GM18861 (cell line): ENCODE data around the gene DACH1.
"Not testable (repeated sequence)": the region's sequence is repeated elsewhere in the genome, so short reads cannot be mapped to it uniquely, and the experiment has no call there.

Source experiments
- ATAC-seq: cut with Tn5 transposase; IDR thresholded peaks from one replicate; pipeline ENCODE4 v1.9.1; 2021; ENCODE audit not compliant: unreplicated experiment

Gene DACH1

DNA sequence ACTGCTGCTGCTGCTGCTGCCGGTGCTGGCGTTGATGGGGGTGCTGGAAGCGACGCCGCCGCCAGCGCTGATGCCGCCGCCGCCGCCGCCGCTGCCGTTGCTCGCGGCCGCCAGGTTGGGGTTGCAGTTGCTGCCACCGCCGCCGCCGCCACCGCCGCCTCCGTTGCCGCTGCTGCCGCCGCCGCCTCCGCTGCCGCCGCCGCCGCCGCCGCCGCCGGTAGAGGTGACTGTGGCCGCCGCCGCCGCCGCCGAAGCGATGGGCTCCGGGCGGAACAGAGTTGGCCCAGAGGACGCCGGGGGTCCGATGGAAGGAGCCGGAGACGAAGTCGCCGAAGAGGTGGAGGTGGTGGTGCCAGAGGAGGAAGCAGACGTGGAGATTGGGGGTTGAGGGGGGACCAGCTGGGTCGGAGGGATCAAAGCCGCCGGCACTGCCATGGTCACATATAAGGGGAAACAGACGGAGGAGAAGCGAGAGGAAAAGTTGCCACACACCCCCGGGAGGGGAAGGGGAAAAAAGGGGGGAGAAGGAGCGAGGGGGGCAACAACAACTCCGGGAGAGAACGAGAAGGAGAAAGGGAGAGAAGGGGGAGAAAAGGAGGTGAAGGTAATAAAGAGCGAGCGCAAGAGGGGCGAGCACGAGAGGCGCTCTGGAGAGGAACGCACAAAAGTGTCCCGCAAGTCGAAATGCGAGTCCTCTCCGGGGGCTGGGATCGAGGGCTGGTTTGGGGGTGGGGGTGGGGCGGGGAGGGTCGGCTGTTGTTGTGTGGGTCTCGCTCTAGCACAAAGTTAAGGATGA, 471 bp downstream of the DACH1 start:
- ATAC-seq = no peak

DNA sequence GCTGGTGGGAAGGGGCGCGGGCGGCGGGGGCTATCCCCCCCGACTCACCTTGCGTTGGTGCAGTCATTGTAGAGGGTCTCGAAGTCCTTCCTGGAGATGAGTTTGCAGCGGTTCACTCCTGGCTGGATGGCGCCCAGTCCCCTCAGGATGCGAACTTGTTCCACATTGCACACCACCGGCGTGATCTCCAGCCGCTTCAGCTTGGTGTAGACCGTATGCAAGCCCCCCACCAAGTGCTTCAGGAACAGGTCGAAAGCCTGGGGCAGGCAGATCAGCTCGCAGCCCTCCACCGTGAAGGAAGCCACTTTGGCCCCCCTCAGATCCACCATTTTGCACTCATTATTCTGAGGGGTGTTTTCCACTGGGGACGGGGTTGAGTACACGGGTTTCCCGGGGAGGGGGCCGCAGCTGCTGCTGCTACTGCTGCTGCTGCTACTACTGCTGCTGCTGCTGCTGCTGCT, 1.1 kb downstream of the DACH1 start:
- ATAC-seq = no peak

DNA sequence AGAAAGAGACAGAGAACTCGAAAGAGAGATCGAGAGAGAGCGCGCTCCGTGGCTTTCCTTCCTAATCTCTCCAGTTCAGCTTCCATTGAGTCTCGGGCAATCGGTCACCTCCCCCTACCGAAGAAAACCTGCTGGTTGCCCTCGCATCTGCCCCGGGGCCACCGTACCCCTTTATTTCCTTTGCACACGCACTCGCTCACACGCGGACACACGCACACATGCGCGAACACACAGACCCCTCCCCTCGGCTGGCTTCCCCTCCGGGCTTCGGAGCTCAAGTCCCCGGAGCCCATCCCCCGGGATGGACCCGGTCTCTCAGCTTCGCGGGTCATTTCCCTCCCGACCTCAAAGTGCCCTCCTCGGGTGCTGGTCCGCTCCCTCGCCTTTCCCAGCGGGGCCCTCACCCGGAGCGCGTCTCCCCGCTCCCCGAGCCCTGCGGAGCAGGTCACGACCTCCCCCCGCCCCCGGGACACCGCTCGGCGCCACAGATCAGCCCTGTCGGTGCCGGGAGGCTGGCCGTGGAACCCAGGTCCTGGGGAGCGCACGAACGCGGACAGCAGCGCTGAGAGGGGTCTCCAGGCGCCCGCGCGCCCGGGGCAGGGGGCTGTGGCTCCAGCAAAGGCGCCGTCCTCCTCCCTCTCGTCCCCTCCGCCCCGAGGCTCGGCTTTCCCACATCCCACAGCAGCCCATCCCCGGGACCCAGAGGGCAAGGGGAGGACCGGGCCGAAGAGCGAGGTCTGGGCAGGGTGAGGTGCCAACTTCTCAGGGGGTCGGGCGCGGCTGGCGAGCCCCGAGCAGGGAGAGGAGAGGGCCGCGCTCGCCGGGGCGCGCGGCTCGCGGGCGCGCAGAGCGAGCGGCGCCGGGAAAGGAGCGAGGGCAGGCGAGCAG, 1.8 kb downstream of the DACH1 start:
- ATAC-seq = no peak

DNA sequence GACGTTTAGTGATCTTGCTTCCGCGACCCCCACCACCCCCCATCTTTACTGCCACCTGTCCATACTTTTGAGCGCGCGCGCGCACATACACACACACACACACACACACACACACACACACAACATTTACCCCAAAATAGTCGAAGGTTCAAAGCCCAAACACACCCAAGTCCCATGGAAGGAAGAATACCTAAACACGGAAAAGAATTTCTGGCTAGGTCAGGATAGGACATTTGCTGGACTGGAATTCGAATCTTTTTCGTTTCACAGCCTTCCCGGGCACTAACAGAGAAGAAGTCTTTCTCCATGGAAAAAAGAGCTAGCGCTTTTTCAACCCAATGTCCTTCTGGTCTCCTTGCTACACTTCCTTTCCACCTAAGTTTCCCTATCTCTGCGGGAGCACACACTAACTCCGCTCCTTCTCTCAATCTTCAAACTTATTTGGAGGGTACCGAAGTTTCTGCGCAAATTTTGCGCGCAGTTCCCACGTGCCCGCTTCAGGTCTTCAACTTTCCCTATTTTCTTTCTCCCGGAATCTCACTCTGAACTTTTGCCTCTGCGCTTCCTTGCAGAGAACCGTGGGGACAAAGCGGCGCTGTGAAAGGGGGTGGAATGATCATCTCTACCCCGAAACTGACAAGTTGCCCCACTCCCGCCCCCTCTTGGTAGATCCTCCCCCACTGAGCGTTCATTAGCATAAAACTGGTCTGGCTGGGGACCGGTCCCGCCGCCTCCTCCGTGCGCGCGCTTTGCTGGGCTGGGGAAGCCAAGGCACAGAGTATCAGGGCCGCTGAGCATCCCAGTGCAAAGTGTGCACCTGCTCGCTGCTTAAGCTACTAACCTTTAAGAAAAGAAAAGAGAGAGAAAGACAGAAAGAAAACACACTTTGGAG, 2.7 kb downstream of the DACH1 start:
- no peak for ATAC-seq

DNA sequence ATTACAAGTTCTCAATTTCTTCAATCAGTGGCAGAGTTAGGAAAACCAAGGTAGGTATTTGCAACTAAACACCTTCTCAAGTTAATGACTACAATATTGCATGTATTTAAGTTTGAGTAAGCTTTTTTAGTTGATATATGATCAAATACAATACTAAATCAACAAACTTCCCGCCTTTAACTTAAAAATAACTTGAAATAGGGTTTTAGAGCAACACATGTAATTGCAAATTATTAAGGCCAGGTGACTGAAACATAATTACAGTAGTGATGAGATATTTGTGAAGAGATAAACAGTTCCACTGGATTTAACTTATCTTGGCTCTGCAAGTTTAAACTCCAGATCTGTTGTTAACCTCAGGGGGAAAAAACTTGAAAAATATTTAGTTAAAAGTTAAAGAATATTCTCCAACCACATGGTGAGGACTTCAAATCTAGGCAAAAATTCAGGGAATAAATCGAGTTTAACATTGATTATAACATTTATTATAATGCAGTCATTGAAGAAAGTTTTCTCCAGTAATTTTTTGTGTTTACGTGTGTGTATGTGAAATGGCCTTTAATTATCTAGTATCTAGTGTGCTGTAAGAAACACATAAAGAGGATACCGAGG, 3.6 kb downstream of the DACH1 start:
- ATAC-seq = no peak

DNA sequence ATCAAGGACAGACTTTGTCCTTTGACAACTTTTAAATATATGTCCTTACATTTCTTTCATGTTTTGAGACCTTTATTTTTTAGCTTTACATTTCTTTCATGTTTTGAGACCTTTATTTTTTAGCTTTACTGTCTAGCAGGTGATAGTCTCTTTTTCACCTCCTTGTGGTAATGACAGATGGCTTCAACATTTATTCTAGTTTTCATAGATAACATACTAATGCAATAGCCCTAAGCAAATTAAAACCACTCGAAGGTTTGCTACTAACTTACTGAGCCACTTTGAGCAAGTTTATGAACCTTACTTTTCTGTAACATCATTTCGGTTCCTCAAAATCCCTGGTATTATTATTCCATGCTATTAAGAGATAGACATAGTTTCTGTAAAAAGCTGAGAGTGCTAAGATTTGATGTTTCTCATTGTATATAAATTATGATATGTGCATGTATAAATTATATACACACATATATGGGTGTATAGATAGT, 4.5 kb downstream of the DACH1 start:
- ATAC-seq = no peak

DNA sequence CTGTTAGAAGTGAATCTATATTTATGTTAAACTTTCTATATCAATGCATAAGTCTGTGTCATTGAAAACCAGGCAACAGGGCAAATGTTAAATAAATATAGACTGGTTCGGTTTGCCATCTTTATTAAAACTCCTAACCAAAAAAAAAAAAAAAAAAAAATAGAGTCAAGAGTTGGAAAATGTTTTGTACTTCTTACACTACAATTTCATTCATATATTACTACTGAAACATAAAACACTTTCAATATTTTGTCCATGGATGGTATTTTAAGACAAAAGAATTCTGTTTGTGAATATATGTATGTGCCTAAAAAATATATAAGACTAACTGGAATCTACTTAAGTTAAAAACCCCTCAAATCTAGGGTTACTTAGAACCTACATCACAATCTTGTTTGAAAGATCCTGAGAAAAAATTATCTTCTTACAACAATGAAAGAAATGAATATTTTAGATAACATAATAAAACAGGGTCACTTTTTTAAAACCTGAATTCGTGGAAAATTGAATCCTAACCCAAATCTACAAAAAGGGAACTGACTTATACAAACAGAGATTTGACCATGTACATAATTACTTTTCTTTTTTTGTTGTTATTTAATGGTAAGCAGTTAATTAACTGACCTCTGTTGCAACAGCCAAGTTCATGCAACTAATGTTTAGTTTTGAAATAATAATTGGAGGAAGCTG, 5.1 kb downstream of the DACH1 start:
- no peak for ATAC-seq

DNA sequence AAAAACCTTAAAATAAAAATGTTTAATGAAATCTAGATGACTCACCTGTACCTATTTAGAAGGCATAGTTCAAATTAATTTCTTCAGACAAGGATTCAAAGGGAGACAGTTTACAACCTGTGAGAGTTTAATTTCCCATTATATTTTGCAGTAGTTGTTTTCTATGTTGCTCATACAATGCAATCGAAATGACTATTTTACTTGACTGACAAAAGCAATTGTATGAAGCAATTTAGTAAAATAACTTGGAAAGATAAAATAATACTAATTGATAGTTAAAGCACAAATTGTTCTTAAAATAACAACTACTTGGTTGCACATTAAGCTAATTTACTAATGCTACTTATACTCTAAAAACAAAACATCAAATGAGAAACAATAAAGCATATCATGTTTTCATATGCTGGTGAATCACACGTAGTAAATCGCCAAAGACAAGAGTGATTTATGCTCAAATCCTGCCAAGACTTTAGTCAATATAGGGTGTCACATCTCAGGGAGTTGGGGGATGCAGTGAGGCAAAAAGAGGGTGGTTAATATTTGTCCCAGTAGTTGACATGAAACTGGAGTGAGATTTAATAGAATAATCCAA, 6.4 kb downstream of the DACH1 start:
- ATAC-seq = no peak

DNA sequence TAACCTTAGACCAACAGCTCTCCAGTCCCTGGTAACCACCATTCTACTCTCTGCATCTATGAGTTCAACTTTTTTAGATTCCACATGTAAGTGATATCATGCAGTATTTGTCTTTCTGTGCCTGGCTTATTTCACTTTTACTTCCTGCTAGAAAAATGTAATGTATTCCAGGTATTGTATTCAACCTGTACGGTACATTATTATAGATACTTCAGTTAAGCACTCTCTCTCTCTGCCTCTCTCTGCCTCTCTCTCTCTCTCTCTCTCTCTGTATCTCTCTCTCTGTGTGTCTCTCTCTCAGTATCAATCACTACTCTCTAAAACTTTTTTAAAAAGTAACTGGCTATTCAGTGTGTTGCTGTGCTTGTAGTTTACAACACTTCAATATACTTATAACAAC, 8.4 kb downstream of the DACH1 start:
- ATAC-seq = no peak

DNA sequence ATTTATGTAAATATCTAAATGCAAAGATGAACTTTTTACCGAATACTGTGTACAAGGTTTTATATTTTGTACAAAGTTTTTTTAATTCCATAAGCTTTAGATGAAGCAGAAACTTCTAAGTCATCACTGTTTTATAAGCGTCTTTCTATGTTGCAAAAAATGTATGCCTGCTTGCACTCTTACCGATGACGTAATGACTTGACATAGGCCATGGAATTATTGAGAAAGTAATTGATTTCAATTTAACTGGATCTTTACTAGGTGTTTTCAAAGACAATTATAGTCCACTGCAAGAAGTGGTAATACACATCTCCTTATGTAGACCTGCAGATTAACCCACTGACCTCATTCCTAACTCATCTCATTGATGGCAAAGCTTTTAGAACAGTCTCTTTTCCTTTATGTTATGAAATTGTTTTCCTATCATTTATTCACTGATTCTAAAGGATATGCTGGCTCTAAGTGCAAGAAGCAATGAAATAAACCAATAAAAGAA, 10.4 kb downstream of the DACH1 start:
- no peak for ATAC-seq

DNA sequence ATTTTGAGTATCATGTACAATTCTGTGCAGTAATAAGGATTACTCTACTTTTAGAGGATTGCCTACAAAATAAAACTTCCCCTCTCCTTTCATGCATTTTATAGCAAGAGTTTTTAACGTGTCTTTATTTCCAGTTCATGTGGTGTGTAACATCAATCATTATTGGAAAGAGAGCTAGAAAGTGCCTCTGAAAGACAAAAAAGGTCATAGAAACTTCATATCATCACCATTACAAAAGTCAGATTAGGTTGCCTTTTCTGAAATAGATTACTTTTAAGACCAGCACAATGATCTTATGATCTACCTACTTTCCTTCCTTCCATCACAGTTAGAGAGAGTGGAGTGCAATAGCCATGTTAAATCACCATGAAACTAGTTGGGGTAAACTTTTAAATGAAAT, 12.6 kb downstream of the DACH1 start:
- no peak for ATAC-seq

DNA sequence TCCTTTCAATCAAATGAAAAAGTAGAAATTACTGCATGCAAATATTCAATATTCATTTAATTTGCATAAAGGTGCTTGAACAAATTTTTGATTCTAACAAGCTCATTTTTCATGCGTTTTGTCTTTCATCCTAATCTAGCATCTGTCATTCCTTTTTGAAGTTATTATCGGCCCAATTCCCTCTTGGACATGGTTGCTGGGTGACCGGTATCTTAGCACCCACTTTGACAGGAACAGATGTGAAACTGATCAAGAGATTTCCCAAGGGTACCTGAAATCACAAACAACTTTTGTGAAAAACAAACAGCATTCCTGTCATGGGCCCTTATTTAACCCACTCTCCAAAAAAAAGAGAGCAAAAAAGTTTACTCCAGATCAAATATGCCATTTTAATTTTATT, 13.3 kb downstream of the DACH1 start:
- ATAC-seq = no peak

DNA sequence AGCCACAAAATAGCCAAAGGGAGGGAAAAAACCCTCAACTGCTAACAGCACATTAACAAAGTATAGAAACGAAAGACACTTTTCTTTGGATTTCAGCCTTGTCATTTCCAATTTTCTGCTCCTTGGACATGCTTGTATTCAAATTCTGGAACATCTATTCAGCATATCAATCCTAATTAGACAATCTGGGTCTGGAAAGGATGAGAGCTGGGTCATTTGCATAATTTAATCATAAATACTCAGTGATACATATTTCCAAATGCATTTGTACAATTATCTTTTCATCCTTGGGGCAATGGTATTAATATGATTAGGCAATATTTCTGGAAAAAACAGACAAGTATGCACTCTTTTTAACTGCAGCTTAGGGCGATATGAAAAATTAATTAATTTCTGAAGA, 14.3 kb downstream of the DACH1 start:
- no peak for ATAC-seq

DNA sequence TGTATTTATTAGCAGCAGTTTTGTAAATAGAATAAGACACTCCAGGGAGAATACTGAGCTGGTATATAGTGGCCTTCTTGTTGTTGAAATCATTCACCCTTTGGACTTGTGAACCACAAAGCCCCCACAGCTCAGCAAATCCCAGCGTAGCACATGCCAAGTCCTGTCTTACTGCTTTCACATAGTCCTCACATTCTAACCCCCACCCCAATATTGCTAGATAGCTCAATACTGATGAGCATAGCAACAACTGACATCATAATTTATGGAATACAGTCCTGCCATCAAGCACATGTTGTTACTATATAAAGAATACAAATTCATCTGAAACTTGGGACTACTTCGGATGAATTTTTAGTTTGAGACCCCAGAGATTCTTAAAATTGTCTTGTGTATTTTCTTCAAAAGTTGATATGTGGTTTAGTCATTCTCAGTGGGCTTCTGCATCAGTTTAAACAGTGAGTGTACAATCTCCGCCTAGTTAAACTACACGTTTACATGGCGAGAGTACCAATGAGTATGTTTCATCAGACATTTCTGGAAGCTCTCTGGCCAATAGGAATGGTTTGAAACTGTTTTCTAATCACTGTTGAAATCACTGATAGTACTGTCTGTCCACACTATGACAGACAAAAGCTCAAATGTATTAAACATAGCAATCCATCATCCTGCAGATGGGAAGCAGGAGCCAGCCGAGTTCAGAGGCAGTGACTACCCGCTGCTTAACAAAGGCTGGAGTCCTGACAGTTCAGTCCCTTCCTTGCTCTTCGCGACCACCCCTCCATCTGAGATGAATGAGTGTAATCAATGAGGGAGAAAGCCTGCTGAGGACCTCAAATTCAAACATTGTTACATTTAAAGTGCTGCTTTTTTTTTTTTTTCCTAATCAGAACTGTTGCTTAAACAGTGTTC, 15.2 kb downstream of the DACH1 start:
- no peak for ATAC-seq

DNA sequence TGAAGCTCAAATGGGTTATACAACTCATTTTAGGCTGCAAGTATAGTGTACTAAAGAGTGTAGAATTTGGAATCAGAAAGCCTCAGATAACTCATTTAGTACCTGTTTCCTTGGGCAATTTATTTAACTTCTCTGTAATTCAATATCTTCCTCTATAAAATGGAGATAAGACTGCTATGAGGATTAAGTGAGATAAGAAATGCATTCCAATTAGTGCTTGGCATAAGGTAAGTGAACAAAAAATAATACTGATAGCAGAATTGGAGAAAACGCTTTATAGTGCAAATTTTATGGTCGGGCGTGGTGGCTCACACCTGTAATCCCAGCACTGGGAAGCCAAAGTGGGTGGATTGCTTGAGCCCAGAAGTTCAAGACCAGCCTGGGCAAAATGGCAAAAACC, 25.0 kb downstream of the DACH1 start:
- no peak for ATAC-seq

DNA sequence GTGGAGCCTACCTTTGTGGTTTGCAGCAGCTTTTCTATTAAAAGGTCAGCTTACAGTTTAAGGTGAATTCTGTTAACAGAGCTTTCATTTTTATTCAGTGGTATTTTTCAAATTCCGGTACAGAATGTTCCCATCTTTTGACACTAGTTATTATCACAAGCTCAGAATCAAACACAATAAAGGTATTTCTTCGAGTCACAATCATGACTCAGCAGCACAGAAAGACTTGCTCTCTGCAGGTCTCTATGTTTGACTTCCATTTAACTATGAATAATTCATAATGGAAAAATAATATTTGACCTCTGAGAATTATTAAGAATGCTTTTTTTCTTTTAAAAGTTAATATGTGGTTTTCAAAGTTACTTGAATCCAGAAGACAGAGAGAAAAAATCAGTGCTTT, 28.2 kb downstream of the DACH1 start:
- no peak for ATAC-seq

DNA sequence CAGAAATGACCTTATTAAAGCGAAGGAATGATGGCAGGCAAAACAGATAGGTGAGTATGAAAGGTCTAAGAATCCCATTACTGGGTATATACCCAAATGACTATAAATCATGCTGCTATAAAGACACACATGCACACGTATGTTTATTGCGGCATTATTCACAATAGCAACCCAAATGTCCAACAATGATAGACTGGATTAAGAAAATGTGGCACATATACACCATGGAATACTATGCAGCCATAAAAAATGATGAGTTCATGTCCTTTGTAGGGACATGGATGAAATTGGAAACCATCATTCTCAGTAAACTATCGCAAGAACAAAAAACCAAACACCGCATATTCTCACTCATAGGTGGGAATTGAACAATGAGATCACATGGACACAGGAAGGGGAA, 29.4 kb downstream of the DACH1 start:
- not testable (repeated sequence) for ATAC-seq

DNA sequence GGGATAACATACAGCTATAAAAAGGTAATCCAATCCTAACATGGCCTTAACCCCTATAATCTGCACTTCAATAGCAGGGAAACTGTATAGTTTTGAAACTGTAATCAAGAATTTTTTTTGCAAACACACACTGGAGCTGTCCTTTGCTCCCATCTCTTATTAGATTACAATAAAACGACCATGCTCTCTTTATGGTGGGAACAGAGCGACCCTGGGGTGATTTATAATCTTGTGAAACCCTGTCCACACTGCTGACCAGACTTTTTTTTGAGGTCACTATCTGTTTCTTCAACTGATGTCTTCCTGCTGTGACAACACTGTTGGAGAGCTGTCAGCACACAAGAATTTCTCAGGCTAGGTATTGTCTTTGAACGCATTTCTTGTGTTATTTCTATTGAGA, 35.3 kb downstream of the DACH1 start:
- ATAC-seq = no peak
